H1 (cell line): ENCODE results near the gene THTPA. TPM values are rescaled to one million over a fixed set of nuclear protein-coding genes. Genes with fewer than 3 reads are reported as not detected.
A peak's percentile ranks its signal among the peaks of the same experiment; 100 is the strongest.

ENCODE experiments used
- CTCF ChIA-PET: fragments of 300-600 bp; sonication (Branson Sonifier 250); formaldehyde crosslinking; loops from one replicate; lab custom pipeline; 2021; ENCODE audit not compliant: partially characterized antibody; lab: Charles Lee
- POLR2A ChIA-PET: fragments of 300-600 bp; sonication (Branson Sonifier 250); formaldehyde crosslinking; loops from one replicate; lab custom pipeline; 2021; ENCODE audit warnings: inconsistent platforms; ENCODE audit not compliant: partially characterized antibody; lab: Charles Lee
- DNase-seq, 2 experiments: peaks; one replicate each; pipeline versions ENCODE4 v3.0.0 to v3.0.0-alpha.2; 2010 to 2022; ENCODE audit warnings: low spot score in 2 of 2, low read depth in 1 of 2, mixed read lengths in 1 of 2
- FAIRE-seq: peaks from 2 replicates; lab custom pipeline; 2011; peaks lifted over from hg19 to GRCh38; lab: Jason Lieb, UNC
- H2AFZ ChIP-seq: 2 replicates; pipeline ENCODE4 v1.8.1; 2012; ENCODE audit warnings: low read length, inconsistent platforms
- H2AK5ac ChIP-seq: 2 replicates; pipeline ENCODE4 v1.6.1; 2013; ENCODE audit warnings: low read depth, low read length
- H2BK120ac ChIP-seq: replicated peaks from 2 replicates; pipeline ENCODE3; 2013; ENCODE audit warnings: low read depth, low read length, inconsistent platforms
- H2BK12ac ChIP-seq: 2 replicates; pipeline ENCODE4 v1.6.1; 2013; ENCODE audit warnings: low read depth, low read length
- H2BK15ac ChIP-seq: 2 replicates; pipeline ENCODE4 v1.6.1; 2013; ENCODE audit warnings: low read length
- H2BK20ac ChIP-seq: 2 replicates; pipeline ENCODE4 v1.6.1; 2013; ENCODE audit warnings: low read length
- H2BK5ac ChIP-seq: 2 replicates; pipeline ENCODE4 v1.6.1; 2013; ENCODE audit warnings: low read depth, low read length
- H3K14ac ChIP-seq: 2 replicates; pipeline ENCODE4 v1.6.1; 2013; ENCODE audit warnings: inconsistent platforms; ENCODE audit not compliant: insufficient read length
- H3K18ac ChIP-seq: 2 replicates; pipeline ENCODE4 v1.6.1; 2013; ENCODE audit warnings: low read length; ENCODE audit errors: extremely low read depth
- H3K23ac ChIP-seq: 2 replicates; pipeline ENCODE4 v1.6.1; 2013; ENCODE audit warnings: inconsistent platforms; ENCODE audit not compliant: insufficient read length
- H3K23me2 ChIP-seq: 2 replicates; pipeline ENCODE4 v1.6.1; 2013; ENCODE audit warnings: low read depth, low read length
- H3K27ac ChIP-seq: 2 replicates; pipeline ENCODE4 v1.6.1; 2011; ENCODE audit warnings: low read depth, low read length, inconsistent platforms
- H3K27me3 ChIP-seq, 4 experiments: replicated peaks in 1 of 4; 1 replicate in 1 of 4; 2 replicates in 3 of 4; pipeline versions ENCODE4 v1.6.1 to v1.8.1; 2011 to 2013; ENCODE audit warnings: low read length in 3 of 4, mild to moderate bottlenecking in 3 of 4, inconsistent platforms in 2 of 4, mixed read lengths in 2 of 4, moderate library complexity in 1 of 4; ENCODE audit not compliant: control insufficient read depth in 3 of 4, insufficient read depth in 3 of 4; ENCODE audit errors: extremely low read depth in 1 of 4
- H3K36me3 ChIP-seq, 4 experiments: 2 replicates each; pipeline versions ENCODE4 v1.6.1 to v1.8.1; 2011 to 2013; ENCODE audit warnings: mild to moderate bottlenecking in 4 of 4, low read length in 3 of 4, moderate library complexity in 2 of 4, control low read depth in 1 of 4, inconsistent platforms in 1 of 4; ENCODE audit not compliant: insufficient read depth in 4 of 4, control insufficient read depth in 2 of 4
- H3K4ac ChIP-seq: replicated peaks from 2 replicates; pipeline ENCODE3; 2013; ENCODE audit warnings: low read length, low read depth, mixed read lengths, inconsistent platforms; ENCODE audit not compliant: insufficient read length
- H3K4me1 ChIP-seq, 4 experiments: replicated peaks in 1 of 4; 1 replicate in 1 of 4; 2 replicates in 3 of 4; pipeline versions ENCODE4 v1.6.1 to v1.8.1; 2011 to 2013; ENCODE audit warnings: low read length in 3 of 4, inconsistent platforms in 2 of 4, mixed read lengths in 1 of 4; ENCODE audit not compliant: insufficient read depth in 4 of 4, control insufficient read depth in 3 of 4
- H3K4me2 ChIP-seq, 2 experiments: 2 replicates each; pipeline versions ENCODE4 v1.6.1 to v1.8.1; 2011 to 2013; ENCODE audit warnings: low read depth in 2 of 2, low read length in 2 of 2, control low read depth in 1 of 2, inconsistent platforms in 1 of 2, mild to moderate bottlenecking in 1 of 2; ENCODE audit not compliant: insufficient read depth in 1 of 2
- H3K4me3 ChIP-seq, 4 experiments: fragments of 200-600, 300-600 bp in 1 of 4; sonication (generic), shearing (Covaris generic), sonication (Bioruptor Twin) in 1 of 4; 2 replicates each; pipeline versions ENCODE4 v1.5.1 to v1.8.1; 2011 to 2016; ENCODE audit warnings: low read length in 4 of 4, low read depth in 3 of 4, control low read depth in 2 of 4, inconsistent platforms in 2 of 4, mild to moderate bottlenecking in 2 of 4, mixed read lengths in 1 of 4, moderate library complexity in 1 of 4; ENCODE audit not compliant: insufficient read depth in 2 of 4; ENCODE audit errors: extremely low read depth in 1 of 4
- H3K56ac ChIP-seq: replicated peaks from 2 replicates; pipeline ENCODE3; 2013; ENCODE audit warnings: low read depth, mild to moderate bottlenecking, mixed read lengths, low read length, inconsistent platforms; ENCODE audit not compliant: insufficient read length
- H3K79me1 ChIP-seq: 2 replicates; pipeline ENCODE4 v1.6.1; 2013; ENCODE audit warnings: low read depth, low read length, control low read depth
- H3K79me2 ChIP-seq, 2 experiments: 2 replicates each; pipeline versions ENCODE4 v1.6.1 to v1.8.1; 2012 to 2013; ENCODE audit warnings: low read length in 2 of 2, mild to moderate bottlenecking in 2 of 2, inconsistent platforms in 1 of 2; ENCODE audit not compliant: insufficient read depth in 2 of 2, control insufficient read depth in 1 of 2
- H3K9ac ChIP-seq, 4 experiments: replicated peaks in 1 of 4; 1 replicate in 1 of 4; 2 replicates in 3 of 4; pipeline versions ENCODE4 v1.6.1 to v1.8.1; 2011 to 2013; ENCODE audit warnings: low read depth in 3 of 4, low read length in 3 of 4, control low read depth in 2 of 4, mild to moderate bottlenecking in 2 of 4, moderate library complexity in 2 of 4, inconsistent platforms in 1 of 4; ENCODE audit errors: extremely low read depth in 1 of 4
- H3K9me3 ChIP-seq, 2 experiments: 2 replicates each; pipeline versions ENCODE4 v1.6.1 to v1.8.1; 2012 to 2013; ENCODE audit warnings: mild to moderate bottlenecking in 2 of 2, moderate library complexity in 2 of 2, control low read depth in 1 of 2, inconsistent platforms in 1 of 2, low read depth in 1 of 2, low read length in 1 of 2, mixed read lengths in 1 of 2; ENCODE audit not compliant: insufficient read depth in 2 of 2
- H4K20me1 ChIP-seq, 2 experiments: replicated peaks in 1 of 2; 2 replicates each; pipeline versions ENCODE3 to v1.8.1; 2011 to 2013; ENCODE audit warnings: inconsistent platforms in 2 of 2, low read length in 2 of 2, mild to moderate bottlenecking in 1 of 2; ENCODE audit not compliant: insufficient read depth in 2 of 2, control insufficient read depth in 1 of 2
- H4K5ac ChIP-seq: 2 replicates; pipeline ENCODE4 v1.6.1; 2013; ENCODE audit warnings: low read length, low read depth, mixed read lengths, inconsistent platforms; ENCODE audit not compliant: insufficient read length
- H4K8ac ChIP-seq: 2 replicates; pipeline ENCODE4 v1.8.0; 2013; ENCODE audit warnings: mild to moderate bottlenecking, moderate library complexity, low read length, inconsistent platforms; ENCODE audit not compliant: insufficient read depth; ENCODE audit errors: extremely low read depth
- H4K91ac ChIP-seq: replicated peaks from 2 replicates; pipeline ENCODE3; 2013; ENCODE audit warnings: low read length, mixed read lengths, inconsistent platforms; ENCODE audit not compliant: insufficient read length
- ASH2L ChIP-seq: fragments of 200-600, 300-600 bp; sonication (generic); IDR thresholded peaks from one replicate; pipeline ENCODE4 v1.7.1; 2017; ENCODE audit warnings: low read length
- ATF3 ChIP-seq: IDR thresholded peaks from 2 replicates; pipeline ENCODE4 v1.6.1; 2011; ENCODE audit warnings: low read depth, mild to moderate bottlenecking, low read length; ENCODE audit not compliant: insufficient read depth
- CHD1 ChIP-seq: IDR thresholded peaks from 2 replicates; pipeline ENCODE4 v1.6.1; 2012; ENCODE audit warnings: low read depth, low read length, improper control_type of control experiment
- CTBP2 ChIP-seq: IDR thresholded peaks from 2 replicates; pipeline ENCODE4 v1.7.0; 2011; ENCODE audit warnings: borderline replicate concordance, mild to moderate bottlenecking, moderate library complexity, mixed read lengths, low read length; ENCODE audit not compliant: insufficient read depth, insufficient read length
- PHF8 ChIP-seq: fragments of 200-600 bp; sonication (generic); conservative IDR thresholded peaks from 2 replicates; pipeline ENCODE4 v1.7.1; 2012; ENCODE audit warnings: low read depth, mild to moderate bottlenecking, inconsistent platforms, low read length, moderate library complexity
- POLR2A ChIP-seq, 2 experiments: IDR thresholded peaks; 1 replicate in 1 of 2; 2 replicates in 1 of 2; pipeline ENCODE4 v1.6.1; 2011; ENCODE audit warnings: low read depth in 2 of 2, low read length in 2 of 2, mild to moderate bottlenecking in 2 of 2; ENCODE audit errors: control extremely low read depth in 1 of 2
- RFX5 ChIP-seq: IDR thresholded peaks from 2 replicates; pipeline ENCODE4 v1.6.1; 2011; ENCODE audit warnings: low read depth, low read length, improper control_type of control experiment, borderline replicate concordance
- SRF ChIP-seq: IDR thresholded peaks from 2 replicates; pipeline ENCODE4 v1.6.1; 2011; ENCODE audit warnings: mild to moderate bottlenecking, low read depth, low read length, moderate library complexity
- TAF7 ChIP-seq: optimal IDR thresholded peaks from 2 replicates; pipeline ENCODE3; 2011; ENCODE audit warnings: low read depth, mild to moderate bottlenecking, inconsistent platforms, low read length, moderate library complexity, borderline replicate concordance
- WGBS, 2 experiments: shearing (Covaris generic) in 1 of 2; methylation state at CpG; one replicate each; pipeline versions ENCODE4 v1.1.6 to v1.1.7; 2013 to 2015; ENCODE audit warnings: low lambda C conversion rate in 2 of 2, mixed read lengths in 2 of 2, inconsistent platforms in 1 of 2, low coverage in 1 of 2, missing lambda C conversion rate in 1 of 2; ENCODE audit not compliant: insufficient replicate concordance in 2 of 2, insufficient coverage in 1 of 2, insufficient read length in 1 of 2; ENCODE audit errors: extremely low coverage in 1 of 2, missing lambda C conversion rate in 1 of 2; 5-methylcytosine and 5-hydroxymethylcytosine counted together
- polyA plus RNA-seq, 7 experiments: library from polyadenylated mRNA; depleted of rRNA in 3 of 7; stranded (reverse) in 5 of 7; unstranded in 2 of 7; fragments of >200 nt in 5 of 7; fragments of 200-250 nt in 2 of 7; gene quantifications; 1 replicate in 5 of 7; 2 replicates in 1 of 7; 4 replicates in 1 of 7; pipeline versions ENCODE4 v1.2.1 to v1.2.3, GENCODE V29; 2011 to 2013; ENCODE audit warnings: missing spikeins in 2 of 7, mixed read lengths in 2 of 7
- total RNA-seq: library from RNA; stranded (reverse); fragmentation: NEBNext Ultra II Directional; extraction: Animal tissue kit (Norgen Biotek cat#: 25700); gene quantifications from 2 replicates; pipeline ENCODE4 v1.2.1, GENCODE V29; 2021

THTPA gene
- total and polyA plus RNA-seq, 2 of the 8 experiments (the other 6 are each of a cell fraction or from before 2014, with no cell fraction given) = 16.6 to 19.0 TPM

GRCh38 chr14:23551266-23552028 lies 4.6 kb upstream of the THTPA start, which contains the start of gene ZFHX2:
ZFHX2 (minus strand) TSS chr14:23551765; CDS start chr14:23535325, 16,440 bp downstream.
- 0% methylated on average over 32 of the region's 49 CpGs; no CpG with 5 or more reads in 1 of the 2 experiments for whole genome bisulfite sequencing, 2 experiments
- Histone ChIP-seq H2BK120ac (peak within 1 kb of the TSS; percentile 2), H3K27ac (peak within 1 kb of the TSS; percentile 61), H3K4me3 (peak within 1 kb of the TSS; percentile 87 to 99 (median 92)), H2AK5ac (peak within 1 kb of the TSS; percentile 96), H3K18ac (peak within 1 kb of the TSS; percentile 92), H3K9me3 (no peaks in the 10 kb centered on the region), H3K23ac (no peak within 1 kb of the TSS), H3K36me3 (no peaks in the 10 kb centered on the region), H3K9ac (peak within 1 kb of the TSS; percentile 56 to 82 (median 72)), H3K79me1 (peaks cover 19% of the 10 kb centered on the region; the same call in 1 of the 2 replicates), H3K4me2 (peak within 1 kb of the TSS; percentile 99 to 100), H4K20me1 (peaks cover 0 to 2% of the 10 kb centered on the region in 2 experiments), H2BK15ac (no peak within 1 kb of the TSS), H4K91ac (peak within 1 kb of the TSS; percentile 82), H2BK5ac (peak within 1 kb of the TSS; percentile 95), H3K27me3 (no peaks in the 10 kb centered on the region), H3K23me2 (peaks cover 20% of the 10 kb centered on the region), H4K5ac (peak within 1 kb of the TSS; percentile 71), H2BK12ac (peak within 1 kb of the TSS; percentile 90), H3K79me2 (peaks cover 10 to 45% of the 10 kb centered on the region in 2 experiments; a peak in 3 of 4 replicates), H3K14ac (peak within 1 kb of the TSS; percentile 2), H4K8ac (peak within 1 kb of the TSS; percentile 75), H3K4ac (peak within 1 kb of the TSS; percentile 76), H2BK20ac (no peak within 1 kb of the TSS), H3K4me1 (peaks cover 20 to 43% (median 30%) of the 10 kb centered on the region in 4 experiments), H3K56ac (peak within 1 kb of the TSS; percentile 93), H2AFZ (0 out of 2 replicates have a peak within 1 kb of the TSS, but pooled peaks have one; percentile 21)
- ChIA-PET CTCF (interaction anchor here (1.2 to 70.5 kb wide), 3 partner anchors 24 to 75 kb away, joined by 8 to 2092 read pairs (median 1314); partner anchors contain the start of gene NGDN), POLR2A (interaction anchor here (1.0 to 52.7 kb wide), 6 partner anchors 4 to 544 kb away, joined by 4 to 1523 read pairs (median 474); partner anchors contain the start of genes AP1G2, NGDN, THTPA and ZFHX2)
- FAIRE-seq (no peak), DNase-seq (peak in 1 of 2 experiments; percentile 92)
- TF ChIP-seq ASH2L (peak; percentile 86), POLR2A (IDR thresholded peaks at IDR 0.05; ENCODE audit: control extremely low read depth in 1 of 2, low read depth in 2 of 2, low read length in 2 of 2) (peak; percentile 64 to 87), CTBP2 (no peak), CHD1 (no peak), SRF (no peak), PHF8 (no peak), RFX5 (no peak), ATF3 (no peak), TAF7 (peak; percentile 31)
